Measurements from ENCODE around the gene ERP44.

Gene ERP44

DNA sequence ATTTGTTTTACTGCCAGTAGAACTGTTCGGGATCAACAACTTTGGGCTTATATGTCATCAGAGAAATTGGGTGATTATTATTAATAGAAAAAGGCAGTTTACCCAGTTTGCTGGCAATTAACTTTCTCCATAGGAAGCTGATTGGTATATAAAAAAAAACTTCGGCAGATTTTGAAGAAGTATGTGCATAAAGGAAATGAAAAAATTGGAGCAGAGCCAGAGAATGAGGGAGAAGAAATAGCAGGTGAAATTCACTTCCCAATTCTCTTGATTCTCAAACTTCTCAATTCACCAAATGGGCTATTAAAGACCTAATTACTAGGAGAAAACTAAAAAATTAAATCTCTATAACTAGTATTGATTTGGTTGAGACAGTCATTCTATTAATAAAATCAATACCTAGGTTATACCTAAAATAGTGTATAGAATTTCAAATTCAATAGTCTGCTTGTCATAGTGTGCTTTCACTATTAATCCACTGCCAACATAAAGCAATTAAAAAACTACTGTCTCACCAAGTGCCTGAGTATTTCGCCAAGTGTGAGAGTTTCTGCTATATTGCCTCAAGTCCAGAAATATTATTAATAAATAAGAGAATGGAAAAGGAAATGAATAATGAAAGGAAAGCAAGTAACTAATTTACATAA, 144.8 kb downstream of the ERP44 start:
- TF ChIP-seq, protein P1, sequence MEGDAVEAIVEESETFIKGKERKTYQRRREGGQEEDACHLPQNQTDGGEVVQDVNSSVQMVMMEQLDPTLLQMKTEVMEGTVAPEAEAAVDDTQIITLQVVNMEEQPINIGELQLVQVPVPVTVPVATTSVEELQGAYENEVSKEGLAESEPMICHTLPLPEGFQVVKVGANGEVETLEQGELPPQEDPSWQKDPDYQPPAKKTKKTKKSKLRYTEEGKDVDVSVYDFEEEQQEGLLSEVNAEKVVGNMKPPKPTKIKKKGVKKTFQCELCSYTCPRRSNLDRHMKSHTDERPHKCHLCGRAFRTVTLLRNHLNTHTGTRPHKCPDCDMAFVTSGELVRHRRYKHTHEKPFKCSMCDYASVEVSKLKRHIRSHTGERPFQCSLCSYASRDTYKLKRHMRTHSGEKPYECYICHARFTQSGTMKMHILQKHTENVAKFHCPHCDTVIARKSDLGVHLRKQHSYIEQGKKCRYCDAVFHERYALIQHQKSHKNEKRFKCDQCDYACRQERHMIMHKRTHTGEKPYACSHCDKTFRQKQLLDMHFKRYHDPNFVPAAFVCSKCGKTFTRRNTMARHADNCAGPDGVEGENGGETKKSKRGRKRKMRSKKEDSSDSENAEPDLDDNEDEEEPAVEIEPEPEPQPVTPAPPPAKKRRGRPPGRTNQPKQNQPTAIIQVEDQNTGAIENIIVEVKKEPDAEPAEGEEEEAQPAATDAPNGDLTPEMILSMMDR (IDR thresholded peaks at IDR 0.05; ENCODE audit: extremely low read depth, missing control alignments): no peak
- no peak for DNase-seq (ENCODE audit: low spot score)

DNA sequence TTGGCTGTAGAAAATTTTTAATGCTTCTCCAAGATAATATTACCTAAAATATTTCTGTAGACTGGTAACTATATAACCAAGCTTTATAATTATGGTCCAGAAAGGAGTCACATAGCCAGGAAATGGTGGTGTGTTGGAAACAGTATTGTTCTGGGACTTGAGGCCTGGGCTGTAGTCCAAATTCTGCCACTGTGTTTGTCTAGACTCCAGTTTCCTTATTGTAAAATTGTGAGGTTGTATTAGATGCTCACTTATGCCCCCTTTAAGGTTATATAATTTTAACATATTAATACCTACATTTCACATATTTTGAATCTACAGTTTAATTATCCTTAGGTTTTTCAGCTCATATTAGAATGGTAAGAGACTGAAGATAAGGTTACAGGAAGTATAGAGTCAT, 149.9 kb downstream of the ERP44 start:
- DNase-seq (ENCODE audit: low spot score): no peak
- TF ChIP-seq, protein P1 (IDR thresholded peaks at IDR 0.05; ENCODE audit: extremely low read depth, missing control alignments): no peak

DNA sequence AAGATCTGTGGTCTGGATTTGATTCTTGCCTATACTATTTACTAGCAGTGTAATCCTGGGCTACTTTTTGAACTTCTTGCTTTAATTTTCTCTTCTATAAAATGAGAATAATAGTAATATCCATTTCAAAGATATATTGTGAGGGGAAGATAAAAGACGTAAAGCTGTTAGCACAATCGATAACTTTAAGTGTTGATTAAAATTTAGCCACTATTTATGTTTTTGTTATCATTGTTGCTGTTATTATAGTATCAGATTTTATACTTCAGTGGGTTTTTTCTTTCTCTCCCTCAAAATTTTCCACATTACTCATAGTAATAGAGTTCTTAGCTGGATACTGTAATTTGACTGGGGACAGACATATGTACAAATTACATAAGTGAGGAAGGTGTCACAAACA, 150.3 kb downstream of the ERP44 start:
- DNase-seq (ENCODE audit: low spot score): no peak
- TF ChIP-seq, protein P1 (IDR thresholded peaks at IDR 0.05; ENCODE audit: extremely low read depth, missing control alignments): no peak

DNA sequence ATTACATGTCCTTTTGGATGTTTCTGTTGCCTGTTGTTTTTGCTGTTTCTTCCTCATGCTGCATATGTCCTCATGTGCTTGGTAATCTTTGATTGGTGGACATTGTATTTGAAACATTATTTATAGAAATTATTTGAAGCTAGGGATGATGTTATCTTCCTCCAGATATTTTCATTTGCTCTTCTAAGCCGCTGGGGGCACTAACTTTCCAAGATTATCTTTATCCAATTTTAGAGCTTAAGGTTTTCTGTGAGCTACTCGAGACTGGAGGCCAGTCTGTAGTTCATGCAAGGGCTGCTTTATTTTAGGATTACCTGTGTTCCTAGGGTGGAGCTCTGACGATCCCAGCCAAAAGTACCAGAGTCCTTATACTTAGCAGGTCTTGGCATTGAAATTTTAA, 151.4 kb downstream of the ERP44 start:
- TF ChIP-seq, protein P1 (IDR thresholded peaks at IDR 0.05; ENCODE audit: extremely low read depth, missing control alignments): no peak
- DNase-seq (ENCODE audit: low spot score): no peak

DNA sequence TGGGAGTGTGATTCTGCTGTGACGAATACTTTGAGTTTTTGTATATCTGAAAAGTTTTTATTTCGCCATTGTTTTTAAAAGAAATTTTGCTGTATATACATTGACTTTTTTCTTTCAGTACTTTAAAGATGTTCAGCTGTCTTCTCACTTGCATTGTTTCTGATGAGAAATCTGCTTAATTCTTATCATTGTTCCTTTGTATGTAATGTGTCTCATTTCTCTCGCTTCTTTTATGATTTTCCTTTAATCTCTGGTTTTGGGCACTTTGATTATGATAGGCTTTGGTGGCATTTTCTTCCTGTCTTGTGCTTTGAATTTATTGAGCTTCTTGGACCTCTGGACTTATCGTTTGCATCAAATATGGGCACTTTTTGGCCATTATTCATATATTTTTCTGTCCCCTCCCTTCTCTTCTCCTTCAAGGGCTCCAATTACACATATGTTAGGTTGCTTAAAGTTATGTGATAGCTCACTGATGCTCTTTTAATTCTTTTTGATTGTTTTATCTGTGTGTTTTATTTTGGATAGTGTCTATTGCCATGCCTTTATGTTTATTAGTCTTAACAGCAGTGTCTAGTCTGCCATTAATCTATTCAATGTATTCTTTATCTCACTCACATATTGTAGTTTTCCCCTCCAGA, 161.7 kb downstream of the ERP44 start:
- TF ChIP-seq, protein P1 (IDR thresholded peaks at IDR 0.05; ENCODE audit: extremely low read depth, missing control alignments): no peak
- DNase-seq (ENCODE audit: low spot score): no peak

DNA sequence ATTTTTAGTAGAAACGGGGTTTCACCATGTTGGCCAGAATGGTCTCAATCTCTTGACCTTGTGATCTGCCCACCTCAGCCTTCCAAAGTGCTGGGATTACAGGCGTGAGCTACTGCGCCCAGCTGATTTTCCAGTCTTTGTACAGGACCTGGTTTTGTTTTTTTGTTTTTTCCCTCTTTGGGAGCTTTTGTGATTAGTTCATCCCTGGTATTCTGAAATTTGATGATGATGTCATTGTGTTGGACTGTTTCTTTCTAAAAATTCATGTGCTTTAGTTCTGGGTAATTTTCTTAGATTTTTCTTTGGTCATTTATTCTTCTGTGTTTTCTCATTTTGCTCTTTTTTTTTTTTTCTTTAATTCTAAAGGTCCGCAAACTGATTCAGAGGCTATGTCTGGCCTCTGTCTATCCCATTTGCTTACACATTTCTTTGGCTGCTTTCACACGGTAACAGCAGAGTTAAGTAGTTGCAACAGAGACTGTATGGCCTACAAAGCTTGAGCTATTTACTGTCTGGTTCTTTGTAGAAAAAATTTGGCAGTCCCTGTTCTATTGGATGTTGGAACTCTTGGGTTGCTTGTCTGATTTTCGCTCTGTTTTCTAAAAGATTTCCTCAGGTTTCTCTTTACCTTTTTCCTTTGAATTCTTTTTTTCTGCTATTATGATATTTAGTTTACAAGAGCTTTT, 167.5 kb downstream of the ERP44 start:
- TF ChIP-seq, protein P1 (IDR thresholded peaks at IDR 0.05; ENCODE audit: extremely low read depth, missing control alignments): no peak
- no peak for DNase-seq (ENCODE audit: low spot score)

DNA sequence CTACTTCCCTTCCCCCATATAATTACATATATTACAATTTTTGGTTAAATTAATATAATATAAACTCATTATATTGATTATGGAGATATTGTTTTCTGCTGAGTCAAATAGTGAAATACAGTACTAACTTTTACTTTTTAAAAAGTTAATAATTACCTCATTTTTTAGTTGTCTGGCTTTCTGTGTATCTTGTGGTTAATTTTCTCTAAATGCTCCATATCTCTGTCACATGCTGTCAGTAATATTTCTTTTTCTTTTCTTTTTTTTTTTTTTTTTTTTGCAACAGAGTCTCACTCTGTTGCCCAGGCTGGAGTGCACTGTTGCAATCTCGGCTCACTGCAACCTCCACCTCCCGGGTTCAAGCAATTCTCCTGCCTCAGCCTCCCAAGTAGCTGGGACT, 169.1 kb downstream of the ERP44 start:
- TF ChIP-seq, protein P1 (IDR thresholded peaks at IDR 0.05; ENCODE audit: extremely low read depth, missing control alignments): no peak
- DNase-seq (ENCODE audit: low spot score): no peak

Data from GM20000 (cell line).